Cerebellar cortex (tissue), 1 donor: ENCODE data around the gene EFCAB9.

Experiments used
- DNase-seq: peaks from one replicate; pipeline ENCODE4 v3.0.0-alpha.2; 2015; ENCODE audit warnings: low spot score

The EFCAB9 gene

DNA sequence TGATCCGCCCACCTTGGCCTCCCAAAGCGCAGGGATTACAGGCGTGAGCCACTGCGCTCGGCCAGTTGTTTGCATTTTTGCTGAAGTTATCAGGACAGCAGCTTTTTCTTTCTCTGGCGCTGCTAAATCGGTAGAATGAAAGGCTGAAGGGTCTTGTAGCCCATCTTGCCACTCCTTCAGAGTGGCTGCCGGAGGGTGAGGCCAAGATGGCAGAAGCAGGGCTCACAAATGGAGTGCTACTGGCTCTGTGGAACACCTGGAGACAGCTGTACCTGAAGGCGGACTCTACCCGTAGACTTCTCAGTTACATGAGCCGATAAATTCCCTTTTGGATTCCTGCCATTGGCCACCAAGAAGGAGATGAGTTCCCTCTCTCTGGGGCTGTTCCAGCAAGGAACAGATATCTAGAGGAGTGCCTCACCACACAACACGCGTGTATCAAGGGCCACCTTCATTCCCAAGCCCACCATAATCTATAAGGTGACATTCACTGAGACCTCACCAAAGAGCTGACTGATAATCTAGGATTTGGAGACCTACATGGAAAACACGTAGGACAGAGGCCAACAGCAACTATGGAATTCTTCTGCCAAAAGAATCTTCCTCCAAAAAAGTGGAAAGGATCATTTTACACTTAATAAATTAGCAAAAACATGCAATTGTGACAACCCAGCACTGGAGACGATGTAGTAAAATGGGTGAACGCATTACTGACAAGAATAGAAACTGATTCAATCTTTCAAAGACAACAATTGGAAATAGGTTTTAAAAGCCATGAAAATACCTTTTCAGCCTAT lies 27.7 kb upstream of the EFCAB9 start:
- no peak for DNase-seq

DNA sequence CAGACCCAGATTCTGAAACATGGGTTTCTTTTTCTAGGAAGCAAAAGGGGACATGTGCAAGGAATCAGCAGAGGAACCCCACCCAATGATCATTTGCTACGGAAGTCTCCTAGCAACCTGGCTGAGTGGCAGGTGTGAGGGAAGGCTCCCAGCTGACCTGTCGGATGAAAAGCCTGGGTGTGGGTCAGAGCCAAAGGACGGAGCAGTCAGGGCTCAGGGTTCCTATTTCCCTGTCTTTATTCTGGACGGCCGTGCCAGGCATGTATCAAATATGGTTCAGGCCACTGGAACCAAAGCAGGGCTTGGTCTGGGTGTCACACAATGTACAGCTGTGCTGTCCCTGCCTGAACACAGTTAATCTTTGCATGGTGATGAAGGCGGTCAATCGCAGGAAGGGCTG lies 26.1 kb upstream of the EFCAB9 start:
- peak; percentile 69 for DNase-seq

DNA sequence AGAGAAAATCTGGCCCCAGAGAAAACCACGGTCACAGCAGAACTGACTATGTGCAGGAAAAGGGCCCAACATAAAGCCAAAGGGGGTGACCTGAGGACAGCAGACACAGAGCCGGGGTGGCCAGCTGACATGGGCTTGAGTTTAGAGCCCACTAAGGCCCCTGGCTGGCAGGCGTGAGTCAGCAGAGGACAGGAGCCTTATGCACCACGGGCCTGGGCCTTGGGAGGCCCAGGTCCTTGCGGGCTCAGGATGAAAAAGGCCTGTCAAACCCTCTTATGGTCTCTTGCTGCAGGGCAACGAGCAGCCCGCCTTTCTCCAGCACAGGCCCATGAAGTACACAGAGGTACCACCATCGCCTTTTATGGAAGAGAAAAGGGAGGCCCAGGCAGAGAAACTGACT lies 25.7 kb upstream of the EFCAB9 start:
- no peak for DNase-seq

DNA sequence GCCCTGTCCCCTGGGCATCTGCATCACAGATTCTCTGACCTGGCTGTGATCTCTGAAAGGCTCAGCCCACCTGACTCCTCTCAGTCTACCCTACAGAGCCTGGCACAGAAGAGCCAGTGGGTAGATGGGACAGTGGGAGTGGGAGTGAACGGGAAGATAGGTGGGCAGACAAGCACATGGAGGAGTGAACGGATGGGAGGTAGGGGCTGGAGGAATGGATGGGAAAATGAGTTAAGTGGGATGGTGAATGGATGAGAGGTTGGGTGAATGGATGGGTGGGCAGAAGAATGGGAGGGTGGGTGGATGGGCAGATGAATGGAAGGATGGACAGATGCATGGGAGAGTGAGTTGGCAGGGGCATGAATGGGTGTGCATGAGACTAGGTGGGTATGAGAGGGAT lies 24.8 kb upstream of the EFCAB9 start:
- DNase-seq, result no peak

DNA sequence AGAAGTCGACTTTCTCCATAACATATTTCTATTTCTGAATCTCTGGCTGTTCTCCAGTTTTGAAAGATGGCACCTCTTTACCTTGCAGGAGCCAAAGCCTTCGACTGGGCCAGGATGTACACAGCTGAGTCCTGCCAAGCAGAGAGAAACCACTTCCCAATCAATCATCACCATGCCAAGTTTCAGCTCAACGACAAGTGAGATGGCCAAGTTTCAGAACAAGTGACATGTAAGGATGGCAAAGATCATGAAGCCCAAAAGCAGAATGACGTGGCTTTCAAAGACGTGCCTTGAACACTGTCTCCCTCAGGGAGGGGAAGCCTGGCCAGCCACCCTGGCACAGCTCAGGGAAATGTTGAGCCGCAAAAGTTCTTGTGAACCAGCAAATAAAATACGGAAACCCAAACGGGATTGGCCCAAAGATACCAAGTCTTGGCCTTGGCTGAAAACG lies 23.7 kb upstream of the EFCAB9 start:
- peak; percentile 88 for DNase-seq

DNA sequence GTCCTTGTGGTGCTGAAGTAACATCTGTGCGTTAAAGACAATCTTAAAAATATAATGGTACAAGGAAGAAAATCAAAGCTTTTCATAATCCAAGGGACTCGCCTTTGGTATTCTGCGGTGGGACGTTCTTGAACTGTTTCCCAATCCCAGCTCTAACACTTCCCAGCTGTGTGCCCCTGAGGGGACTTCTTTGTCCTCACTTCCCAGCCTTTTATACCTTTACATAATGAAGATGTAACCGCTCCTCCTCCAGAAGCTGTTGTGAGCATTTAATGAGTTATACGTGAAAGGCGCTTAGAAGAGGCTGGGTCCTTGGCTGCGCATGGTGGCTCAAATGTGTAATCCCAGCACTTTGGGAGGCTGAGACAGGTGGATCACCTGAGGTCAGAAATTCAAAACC lies 22.9 kb upstream of the EFCAB9 start:
- DNase-seq, result no peak

DNA sequence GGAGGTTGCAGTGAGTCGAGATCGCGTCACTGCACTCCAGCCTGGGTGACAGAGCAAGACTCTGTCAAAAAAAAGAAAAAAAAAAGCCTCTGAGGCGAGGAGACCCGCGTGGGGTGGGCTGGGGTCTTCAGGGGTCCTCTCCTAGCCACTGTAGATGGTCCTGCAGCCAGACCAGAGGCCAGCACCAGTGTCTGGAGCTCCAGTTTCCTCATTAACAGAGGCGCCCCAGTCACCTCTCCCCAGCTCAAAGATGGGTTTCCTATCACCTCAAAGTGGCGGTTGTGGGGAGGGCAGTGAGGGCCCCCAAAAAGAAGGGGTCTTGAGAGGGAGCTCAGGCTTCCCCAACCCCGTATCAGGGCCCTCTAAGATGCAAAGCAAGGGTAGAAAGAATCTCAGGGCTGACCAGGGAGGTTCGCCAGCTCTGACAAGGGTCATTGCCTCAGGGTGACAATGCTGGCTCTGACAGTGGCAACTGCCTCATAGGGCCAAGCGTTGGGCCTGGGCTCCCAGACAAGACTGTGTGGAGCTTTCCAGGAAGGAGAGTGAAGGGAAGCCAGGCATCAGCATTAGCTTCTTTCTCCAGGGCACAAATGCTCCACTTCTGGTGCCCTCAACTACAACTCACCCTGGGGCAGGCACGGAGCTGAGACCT lies 20.9 kb upstream of the EFCAB9 start:
- no peak for DNase-seq

DNA sequence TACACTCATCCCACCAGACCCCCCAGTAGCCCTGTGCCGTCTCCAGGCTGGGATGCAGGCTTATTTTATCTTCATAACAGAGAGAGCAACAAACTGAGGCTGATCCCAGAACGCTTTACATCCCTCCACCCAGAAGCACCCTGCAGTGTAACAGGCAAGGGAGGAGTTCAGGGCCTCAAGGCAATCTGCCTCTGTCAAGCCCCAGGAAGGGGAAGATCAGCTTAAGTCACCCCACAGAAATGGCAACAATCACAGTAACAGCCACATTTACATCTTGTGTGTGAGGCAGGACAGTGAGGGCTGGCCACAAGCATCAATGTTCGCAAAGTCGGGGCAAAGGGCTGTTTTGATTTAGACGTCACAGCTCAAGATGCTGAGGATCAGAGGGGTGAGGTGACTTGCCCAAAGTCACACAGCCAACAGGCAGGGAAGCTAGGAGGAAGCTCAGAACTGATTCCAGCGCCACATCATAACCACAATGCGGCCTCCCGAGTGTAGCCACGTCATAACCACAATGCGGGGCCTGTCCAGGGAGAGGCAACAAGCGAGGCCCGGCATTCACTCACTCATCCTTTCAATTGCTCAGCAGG lies 20.3 kb upstream of the EFCAB9 start:
- no peak for DNase-seq

DNA sequence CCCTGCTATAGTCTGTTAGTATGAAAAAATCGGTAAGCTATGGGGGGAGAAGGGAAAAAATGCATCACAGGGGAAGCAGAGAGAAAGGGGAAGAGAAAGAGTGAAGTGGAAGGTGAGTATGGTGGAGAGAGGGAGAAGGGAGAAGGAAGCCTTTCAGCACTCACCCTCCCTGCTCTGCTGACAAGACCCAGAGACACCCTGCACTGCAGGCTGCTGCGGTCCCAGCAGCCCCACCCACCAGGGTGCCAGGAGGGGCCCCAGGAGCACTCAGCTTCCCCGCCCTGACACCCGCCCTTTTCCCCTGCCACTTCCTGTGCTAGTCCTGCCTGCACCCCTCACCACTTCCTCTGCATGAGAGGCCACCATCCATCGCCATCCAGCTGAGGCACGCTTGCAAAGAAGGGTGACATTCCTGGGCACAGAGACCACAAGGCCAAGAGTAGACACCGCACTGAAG lies 18.7 kb upstream of the EFCAB9 start:
- DNase-seq, result no peak

DNA sequence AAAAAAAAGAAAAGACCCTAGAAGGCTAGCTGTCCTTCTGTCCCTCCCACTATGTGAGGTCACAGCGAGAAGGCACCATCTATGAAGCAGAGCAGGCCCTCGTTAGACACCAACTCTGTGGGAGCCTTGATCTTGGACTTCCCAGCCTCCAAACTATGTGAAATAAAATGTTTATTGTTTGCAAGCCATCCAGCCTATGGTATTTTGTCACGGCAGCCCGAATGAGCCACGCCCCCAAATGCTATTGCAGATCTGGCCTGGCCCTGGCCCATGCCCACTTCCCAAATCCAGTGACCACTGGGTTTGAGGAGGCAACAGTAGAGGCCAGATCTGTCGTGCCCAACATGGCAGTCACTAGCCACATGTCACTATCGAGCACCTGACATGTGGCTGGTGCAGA lies 16.8 kb upstream of the EFCAB9 start:
- DNase-seq, result no peak

DNA sequence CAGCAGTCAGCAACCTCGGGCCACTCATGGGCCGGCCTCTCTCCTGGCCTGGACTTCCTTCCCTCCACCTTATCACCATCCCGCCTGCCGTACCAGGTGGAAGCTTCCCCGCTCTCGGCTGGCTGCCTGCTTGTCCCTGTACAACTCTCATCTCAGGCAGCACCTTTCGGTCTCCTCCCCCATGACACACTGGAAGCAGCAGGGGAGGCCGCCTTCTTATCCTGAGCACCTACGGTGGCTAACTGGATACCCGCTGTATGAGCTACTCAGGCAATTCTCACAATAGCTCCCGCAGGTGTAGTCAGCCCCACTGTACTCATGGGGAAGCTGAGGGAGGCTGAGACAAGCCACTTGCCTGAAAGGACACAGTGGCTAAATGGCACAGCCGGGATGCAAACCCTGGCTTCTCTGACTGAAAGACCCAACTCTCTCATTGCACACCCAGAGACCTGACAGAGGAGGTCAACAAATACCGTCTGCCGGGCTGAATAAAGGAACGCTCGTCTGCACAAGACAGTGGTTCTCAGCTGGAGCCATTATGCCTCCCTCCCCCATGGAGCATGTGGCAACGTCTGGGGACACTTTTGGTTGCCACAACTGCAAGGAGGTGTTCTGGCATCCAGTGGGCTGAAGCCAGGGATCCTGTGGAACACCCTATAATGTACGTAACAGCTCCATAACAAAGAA lies 15.5 kb upstream of the EFCAB9 start:
- peak; percentile 78 for DNase-seq

DNA sequence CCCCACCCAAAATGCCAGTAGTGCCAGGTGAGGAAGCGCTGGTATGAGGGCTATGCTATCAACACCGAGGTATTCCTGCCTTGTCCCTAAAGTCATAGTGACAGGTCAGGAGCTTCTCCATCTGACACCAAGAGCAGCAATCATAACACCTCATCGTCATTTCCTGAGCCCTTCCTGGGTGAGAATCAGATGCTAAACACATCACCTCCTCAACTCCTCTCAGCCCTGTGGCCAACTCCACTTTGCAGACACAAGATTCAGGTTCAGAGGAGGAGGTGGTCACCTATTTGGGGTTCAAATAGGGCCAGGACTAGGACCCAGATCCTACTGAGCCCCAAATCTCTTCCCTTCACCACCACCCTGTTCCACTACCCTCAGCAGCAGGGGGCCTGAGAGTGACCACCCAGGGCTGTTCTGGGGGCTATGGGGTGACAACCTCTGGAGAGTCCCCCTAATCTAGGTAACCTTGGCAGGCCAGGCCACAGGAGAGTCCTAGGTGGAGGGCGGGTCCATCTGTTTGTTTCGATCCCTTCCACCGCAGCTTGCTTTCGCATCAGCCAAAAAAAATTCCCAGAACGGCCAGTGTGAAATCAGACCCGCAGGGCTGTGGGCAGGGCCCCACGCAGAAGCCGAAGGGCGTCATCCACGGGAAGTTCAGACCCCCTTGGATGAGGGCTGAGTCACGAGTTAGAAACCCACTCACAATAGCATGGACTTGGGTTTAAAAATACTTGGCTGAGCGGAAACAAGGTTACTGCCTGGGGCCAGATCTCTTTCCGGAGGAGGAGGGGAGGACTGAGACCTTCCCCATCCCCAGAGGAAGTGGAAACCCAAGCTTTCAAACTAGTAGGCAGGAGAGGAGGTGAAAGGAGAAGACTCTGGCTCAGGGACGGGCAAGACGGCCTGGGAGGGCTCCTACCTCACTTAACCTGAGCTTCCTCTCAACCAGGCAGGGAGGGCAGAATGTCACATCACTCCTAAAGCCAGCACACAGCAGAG lies 14.7 kb upstream of the EFCAB9 start:
- no peak for DNase-seq

DNA sequence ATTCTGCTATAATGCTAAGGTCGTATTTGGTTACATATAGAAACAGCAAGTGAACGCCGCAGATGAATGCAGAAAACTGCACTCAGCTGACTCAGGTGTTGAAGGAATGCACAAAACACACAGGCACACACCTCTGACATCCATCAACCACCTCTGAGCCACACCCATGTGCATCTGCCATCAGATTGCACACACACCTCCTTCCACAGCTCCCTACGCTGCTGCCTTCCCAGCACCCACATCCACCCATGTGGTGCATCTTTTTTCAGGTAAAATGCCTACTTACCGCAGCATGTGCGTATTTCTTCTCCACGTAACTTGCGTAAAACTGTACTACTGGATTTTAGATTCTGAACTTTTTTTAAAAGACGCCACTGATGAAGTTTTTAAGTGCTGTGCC lies 13.0 kb upstream of the EFCAB9 start:
- DNase-seq, result no peak

DNA sequence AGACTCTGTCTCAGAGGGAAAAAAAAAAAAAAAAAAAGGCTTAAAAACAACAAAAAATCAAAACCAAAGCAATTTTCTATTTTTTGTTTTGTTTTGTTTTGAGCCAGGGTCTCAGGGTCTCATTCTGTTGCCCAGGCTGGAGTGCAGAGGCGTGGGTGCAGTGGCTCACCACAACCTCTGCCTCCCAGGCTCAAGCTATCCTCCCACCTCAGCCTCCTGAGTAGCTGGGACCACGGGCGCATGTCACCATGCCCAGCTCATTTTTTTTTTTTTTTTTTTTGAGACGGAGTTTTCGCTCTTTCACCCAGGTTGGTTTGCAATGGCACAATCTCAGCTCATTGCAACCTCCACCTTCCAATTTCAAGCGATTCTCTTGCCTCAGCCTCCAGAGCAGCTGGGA lies 11.7 kb upstream of the EFCAB9 start:
- DNase-seq, result no peak

DNA sequence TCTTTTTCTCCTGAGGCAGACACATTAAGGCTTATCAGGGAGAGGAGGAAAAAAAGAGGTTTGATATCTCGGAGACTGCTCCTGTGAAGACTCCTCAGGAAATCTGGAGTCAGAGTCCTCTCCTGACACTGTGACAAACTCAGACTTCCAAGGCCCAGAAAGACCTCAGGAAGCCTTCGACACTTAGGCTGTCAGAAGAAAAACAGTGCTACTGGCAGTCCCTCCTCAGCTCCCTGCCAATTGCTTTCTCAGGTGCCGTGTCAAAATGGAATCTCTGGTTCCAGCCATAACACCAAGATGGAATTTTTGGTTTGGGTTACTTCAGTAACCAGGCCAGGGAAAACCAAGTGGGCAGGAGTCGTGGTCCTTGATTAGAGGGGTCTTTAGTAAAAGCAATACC lies 10.1 kb upstream of the EFCAB9 start:
- DNase-seq, result peak; percentile 57

DNA sequence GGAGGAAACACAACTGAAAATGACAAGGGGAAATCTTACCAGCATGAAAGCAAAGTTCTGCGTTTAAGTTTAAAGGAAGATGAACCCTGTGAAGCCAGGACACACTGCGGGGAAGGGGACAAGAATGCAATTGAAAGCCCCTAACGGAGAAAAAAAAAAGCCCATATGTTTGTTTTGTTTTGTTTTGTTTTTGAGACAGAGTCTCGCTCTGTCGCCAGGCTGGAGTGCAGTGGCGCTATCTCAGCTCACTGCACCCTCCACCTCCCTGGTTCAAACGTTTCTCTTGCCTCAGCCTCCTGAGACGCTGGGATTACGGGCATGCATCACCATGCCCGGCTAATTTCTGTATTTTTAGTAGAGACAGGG lies 8.9 kb upstream of the EFCAB9 start:
- DNase-seq, result no peak

DNA sequence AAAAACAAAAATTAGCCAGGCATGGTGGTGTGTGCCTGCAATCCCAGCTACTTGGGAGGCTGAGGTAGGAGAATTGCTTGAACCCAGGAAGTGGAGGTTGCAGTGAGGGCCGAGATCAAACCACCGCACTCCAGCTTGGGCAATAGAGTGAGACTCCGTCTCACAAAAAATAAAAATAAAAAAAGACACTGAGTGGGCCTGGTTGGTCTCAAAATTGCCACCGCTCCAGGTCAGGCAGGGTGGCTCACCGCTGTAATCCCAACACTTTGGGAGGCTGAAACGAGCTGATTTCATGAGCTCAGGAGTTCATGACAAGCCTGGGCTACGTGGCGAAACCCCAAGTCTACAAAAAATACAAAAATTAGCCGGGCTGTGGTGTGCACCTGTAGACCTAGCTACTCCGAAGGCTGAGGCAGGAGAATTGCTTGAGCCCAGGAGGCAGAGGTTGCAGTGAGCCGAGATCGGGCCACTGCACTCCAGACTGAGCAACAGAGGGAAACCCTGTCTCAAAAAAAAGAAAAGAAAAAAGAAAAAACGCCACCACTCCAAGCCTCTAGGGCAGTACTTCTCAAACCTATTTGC lies 7.8 kb upstream of the EFCAB9 start:
- DNase-seq, result no peak

DNA sequence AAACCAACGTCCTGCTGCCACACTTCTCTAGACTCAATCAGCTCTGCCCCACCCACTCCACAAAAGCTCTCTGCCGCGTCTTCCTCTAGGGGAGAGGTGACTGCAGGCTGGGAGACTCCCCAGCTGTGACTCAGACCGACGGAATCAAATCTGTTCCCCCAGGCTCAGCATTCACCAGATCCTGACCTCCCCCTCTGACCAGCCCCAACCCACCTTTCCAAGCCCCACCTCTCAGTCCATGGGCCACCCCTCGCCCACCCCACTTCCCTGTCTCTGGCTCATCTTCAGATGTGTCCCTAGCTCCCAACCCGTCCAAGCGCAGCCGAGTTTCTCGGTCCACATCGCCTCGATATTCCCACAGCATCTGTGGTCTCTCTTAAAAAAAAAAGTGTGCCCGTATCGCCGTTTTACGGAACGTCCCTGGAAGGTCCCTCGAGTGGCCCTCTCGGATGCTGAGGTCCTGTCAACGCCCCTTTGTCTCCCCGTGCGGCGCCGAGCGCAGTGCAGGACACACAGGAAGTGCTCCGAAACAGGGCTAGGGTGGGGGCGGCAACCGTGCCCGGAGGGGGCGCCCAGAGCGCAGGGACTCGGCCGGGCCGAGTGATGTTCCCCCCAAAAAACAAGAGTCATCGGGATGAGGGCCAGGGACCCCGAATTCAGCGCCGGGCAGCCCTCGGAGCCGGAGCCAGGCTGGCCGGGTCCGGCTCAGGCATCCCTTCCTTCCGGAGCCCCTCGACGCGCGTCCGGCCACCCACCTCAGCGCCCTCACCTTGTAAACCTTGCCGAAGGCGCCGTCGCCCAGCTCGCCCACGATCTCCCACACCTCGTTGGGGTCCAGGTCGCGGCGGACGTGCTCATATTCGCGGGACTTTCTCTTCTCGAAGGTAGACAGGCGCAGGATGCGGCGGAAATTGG lies 6.6 kb upstream of the EFCAB9 start:
- DNase-seq, result peak; percentile 65

DNA sequence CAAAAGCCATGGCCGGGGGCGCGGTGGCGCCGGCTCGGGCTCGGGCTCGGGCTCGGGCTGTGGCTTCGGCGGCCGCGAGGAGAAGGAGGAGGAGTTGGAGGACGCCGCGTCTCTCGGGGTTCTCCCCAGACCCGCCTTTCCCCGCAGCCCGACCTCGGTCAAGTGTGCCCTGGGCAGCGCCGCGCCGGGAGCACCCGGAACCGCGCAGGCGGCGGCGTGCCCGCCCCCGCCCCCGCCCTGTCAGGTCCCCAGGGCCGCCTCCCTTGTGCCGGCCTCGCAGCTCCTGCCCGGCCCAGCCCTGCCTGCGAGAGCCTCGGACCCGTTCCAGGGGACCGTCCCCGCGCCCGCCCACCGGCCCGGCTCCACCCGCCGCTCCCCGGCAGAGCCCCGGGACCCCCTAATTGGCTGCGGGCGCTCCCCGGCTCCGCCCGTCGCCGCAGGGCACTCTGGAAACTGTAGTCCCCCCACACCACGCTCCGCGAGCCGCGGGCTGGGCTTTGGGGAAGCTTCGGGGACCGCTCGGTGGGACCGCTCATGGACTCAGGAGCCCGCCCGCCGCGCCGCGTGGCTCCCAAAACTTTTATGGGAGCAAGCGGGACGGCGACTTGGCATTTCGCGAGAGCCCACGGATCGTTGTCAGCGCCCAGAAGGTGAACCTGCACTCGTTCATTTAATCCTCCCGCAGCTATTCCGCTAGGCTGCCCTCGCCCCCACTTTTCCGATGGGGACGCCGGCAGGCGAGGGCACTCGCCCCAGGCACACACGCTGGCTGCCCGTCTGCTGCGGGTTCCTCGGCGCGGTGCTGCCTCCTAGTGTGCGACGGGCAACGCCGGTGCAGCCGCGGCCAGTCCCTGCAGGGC lies 5.7 kb upstream of the EFCAB9 start, which contains the start of gene STK10:
TSS of gene STK10 (minus strand) at position 192 of the 860 bp plus-strand sequence. CDS start at position 10, 182 bp downstream.
- peak; percentile 89 for DNase-seq
